GM15510 (cell line): ENCODE data around the gene CIRBP.

Experiments
- POLR2A ChIP-seq: IDR thresholded peaks from 3 replicates; pipeline ENCODE4 v1.6.1; 2011; ENCODE audit warnings: borderline replicate concordance; ENCODE audit not compliant: insufficient read length; ENCODE audit errors: extremely low read depth

CIRBP gene

DNA sequence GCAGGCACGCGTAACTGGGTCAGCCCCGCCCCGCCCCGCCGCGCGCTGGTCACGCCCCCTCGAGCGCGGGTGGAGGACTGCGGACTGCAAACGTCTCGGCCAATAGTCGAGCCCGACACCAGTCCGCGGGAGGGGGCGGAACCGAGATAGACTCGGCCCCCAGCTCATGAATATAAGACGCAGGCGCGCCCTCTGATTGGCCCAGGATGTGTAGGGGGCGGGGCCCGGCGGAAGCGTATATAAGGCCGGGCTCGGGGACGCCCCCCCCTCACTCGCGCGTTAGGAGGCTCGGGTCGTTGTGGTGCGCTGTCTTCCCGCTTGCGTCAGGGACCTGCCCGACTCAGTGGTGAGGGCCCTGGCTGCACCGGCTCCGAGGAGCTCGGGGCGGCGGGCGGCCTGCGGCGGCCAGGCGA, at the start of gene CIRBP:
CIRBP (plus strand) TSS at position 268 of the 413 bp plus-strand sequence. CDS start 1,602 bp downstream, outside the sequence.
- peak; percentile 100 for TF ChIP-seq POLR2A

DNA sequence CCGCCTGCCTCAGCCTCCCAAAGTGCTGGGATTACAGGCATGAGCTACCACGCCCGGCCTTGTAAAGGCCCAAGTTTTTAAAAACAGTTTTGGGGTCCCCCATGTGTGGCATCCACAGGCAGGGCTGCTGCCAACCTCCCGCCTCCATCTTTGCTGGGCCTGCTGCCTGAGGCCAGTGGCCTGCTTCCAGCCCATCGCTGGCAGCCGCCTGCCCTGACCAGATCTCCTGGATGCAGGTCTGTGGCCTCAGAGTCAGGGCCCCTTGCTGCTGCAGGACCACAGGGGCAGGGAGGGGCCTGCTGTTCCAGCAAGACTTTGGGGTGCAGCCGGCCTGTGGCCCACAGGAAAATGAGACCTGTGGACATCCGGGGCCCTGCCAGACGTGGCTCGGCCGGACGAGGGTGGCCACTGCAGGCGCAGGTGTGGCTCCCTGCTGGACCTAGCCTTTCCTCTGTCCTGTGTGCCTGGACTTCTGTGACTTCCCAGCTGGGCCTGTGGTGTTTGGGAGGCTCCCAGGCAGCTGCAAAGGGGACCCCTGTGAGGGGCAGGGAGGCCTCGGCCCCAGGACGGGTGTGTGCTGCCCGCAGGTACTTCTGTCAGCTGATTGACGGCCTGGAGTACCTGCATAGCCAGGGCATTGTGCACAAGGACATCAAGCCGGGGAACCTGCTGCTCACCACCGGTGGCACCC, 49.2 kb upstream of the CIRBP start:
- TF ChIP-seq POLR2A: no peak

DNA sequence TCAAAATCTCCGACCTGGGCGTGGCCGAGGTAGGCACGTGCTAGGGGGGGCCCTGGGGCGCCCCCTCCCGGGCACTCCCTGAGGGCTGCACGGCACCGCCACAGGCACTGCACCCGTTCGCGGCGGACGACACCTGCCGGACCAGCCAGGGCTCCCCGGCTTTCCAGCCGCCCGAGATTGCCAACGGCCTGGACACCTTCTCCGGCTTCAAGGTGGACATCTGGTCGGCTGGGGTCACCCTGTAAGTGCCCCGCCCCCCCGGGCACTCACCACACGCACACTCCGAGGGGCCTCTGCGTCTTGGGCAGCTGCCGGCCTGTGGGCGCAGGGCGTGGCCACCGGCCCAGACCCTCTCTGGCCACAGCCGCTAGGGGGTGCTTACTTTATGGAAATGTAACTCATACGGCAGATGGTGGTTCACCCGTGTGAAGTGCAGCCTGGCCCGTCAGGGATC, 48.6 kb upstream of the CIRBP start:
- no peak for TF ChIP-seq POLR2A

DNA sequence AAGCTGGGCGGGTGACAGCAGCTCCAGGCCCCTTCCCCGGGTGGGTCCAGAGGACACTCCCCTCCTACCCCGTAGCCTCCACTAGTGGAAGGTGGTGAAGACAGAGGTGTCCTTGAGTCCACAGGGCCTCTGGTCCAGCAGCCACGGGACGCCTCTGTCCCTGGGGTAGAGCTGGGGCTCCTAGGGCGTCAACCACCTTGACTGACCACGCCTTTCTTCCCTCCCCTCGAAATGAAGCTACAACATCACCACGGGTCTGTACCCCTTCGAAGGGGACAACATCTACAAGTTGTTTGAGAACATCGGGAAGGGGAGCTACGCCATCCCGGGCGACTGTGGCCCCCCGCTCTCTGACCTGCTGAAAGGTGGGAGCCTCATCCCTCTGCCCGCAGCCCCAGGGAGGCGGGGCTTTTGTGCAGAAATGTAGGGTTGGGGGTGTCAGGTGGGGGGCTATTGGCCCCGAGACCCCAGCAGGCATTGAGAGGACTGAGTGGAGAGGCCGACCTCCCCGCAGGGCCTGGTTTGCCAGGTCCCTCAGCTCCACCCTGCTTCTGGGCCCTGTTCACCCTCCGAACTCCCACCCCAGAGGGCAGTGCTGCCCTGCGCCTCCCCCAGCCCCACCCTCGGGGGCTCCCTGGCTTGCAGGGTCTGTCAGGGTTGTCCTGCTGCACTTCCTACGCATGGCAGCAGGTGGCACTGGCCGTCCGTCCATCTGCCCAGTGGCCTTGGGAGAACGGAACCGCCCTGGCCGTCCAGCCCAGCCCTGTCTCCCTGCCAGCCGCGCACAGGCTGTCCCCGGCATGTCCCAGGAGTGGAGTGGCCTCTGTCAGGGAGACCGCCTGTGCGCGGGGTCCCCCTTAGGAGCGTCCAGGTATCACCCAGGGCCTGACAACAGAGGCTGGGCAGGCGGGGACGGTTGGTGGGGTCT, 47.9 kb upstream of the CIRBP start:
- TF ChIP-seq POLR2A: no peak

DNA sequence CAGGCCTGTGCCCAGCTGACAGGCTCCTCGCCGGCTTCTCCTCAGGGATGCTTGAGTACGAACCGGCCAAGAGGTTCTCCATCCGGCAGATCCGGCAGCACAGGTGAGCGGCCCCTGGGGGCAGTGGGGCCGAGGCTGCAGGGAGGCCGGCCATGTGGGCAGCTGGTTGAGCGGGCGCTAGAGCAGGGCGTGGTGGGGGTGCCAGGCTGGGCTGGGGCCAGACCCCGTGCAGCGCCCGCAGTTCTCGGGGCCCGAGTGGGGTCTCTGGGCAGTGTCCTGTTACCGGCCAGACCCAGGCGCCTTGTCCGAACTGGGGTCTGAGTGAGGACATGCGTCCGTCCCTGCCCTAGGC, 47.3 kb upstream of the CIRBP start:
- TF ChIP-seq POLR2A: no peak

DNA sequence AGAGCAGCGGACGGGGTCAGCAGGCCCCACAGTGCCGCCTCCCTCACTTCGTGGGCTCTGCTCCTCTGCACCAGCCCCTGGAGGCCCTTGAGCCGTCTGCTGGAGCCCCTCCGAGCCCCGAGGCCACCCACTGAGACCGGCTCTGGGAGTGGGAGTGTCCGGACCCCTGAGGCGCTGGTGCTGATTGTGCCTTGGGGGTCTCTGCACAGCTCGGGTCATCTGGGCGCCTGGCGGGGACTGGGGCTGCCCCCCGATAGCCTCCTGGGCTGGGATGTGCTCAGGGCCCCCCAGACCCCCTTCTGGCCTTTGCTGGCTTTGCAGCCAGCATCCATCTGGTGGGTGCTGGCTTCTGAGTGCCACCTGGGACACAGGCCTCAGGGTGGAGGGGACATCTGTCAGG, 46.7 kb upstream of the CIRBP start:
- TF ChIP-seq POLR2A: no peak

DNA sequence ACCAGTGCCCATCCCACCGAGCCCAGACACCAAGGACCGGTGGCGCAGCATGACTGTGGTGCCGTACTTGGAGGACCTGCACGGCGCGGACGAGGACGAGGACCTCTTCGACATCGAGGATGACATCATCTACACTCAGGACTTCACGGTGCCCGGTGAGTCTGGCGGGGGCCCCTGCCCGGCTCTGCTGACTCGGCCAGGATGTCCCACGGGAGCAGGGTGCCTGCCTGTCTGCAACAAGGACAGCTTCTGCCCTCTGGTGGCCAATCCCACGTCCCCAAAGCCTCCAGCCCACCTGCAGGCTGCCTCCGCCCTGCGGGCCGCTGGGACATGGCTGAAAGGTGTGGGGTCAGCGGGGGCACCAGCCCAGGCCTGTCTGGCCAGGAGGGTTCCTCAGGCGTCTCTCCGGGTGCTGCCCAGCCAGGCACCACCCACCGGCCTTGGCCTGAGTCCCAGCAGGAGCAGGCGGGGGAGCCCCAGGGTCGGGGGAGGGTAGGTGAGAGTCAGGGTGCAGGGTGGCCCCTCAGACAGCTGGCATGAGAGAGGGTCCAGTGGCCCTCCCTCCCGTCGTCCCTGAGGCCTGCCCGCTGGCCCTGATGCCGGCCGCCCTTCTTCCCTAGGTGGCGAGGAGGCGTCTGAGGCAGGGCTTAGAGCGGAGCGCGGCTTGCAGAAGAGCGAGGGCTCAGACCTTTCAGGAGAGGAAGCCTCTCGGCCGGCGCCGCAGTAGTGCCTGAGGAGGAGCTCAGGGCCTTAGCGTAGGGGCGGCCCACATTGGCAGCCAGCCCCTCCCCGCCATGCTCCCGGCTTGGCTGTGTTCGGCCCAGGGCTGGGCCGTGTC, 45.9 kb upstream of the CIRBP start:
- TF ChIP-seq POLR2A: no peak

DNA sequence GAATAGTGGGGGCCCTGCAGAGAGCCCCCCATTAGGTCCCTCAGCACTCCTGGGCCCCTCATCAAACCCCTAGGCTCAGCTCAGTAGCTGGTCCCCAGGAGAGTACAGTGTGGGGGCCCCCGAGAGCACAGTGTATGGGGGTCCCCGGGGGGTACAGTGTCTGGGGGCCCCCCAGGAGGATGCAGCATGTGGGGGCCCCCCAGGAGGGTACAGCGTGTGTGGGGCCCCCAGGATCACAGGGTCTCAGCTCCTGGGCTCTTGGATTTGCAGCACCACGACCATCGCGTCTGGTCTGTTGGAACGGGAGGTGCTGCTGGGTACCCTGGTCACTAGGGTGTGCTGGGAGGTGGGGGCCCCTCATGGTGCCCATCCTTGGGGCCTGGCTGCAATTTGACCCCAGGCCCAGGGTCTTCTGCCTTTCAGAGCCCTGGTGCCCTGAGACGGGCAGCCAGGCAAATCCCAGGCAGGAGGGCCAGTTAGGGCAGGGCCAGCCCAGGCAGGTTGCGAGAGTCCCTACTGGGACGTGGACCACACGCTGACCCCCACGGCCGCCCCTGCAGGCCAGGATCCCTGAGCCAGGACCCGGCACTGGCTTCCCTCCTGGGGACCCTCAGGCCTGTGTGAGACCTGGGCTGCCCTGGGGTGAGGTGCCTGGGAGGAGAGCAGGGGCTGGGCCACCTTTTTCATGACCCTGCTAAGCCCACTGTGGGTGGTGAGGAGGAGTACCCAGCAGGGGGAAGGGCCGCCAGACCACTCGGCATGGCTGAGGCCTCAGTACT, 44.9 kb upstream of the CIRBP start:
- no peak for TF ChIP-seq POLR2A

DNA sequence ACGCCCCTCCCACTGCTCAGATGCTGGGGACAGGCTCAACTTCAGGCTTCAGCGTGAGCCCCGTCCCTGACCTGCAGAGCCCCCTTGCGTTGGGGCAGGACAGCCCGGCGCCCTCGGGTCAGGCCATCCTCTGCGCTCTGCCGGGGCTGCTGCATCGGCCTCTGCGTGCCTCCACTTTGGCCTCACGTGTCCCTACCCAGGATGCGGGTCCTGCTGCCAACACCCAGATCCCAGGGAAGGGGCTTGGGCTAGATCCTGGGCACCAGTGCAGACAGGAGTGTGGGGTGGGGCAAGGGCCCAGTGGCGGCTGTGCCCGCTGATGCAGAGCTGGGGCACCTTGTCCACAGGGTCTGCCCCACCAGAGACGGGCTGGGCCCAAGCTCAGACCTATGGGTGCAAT, 44.3 kb upstream of the CIRBP start:
- no peak for TF ChIP-seq POLR2A

DNA sequence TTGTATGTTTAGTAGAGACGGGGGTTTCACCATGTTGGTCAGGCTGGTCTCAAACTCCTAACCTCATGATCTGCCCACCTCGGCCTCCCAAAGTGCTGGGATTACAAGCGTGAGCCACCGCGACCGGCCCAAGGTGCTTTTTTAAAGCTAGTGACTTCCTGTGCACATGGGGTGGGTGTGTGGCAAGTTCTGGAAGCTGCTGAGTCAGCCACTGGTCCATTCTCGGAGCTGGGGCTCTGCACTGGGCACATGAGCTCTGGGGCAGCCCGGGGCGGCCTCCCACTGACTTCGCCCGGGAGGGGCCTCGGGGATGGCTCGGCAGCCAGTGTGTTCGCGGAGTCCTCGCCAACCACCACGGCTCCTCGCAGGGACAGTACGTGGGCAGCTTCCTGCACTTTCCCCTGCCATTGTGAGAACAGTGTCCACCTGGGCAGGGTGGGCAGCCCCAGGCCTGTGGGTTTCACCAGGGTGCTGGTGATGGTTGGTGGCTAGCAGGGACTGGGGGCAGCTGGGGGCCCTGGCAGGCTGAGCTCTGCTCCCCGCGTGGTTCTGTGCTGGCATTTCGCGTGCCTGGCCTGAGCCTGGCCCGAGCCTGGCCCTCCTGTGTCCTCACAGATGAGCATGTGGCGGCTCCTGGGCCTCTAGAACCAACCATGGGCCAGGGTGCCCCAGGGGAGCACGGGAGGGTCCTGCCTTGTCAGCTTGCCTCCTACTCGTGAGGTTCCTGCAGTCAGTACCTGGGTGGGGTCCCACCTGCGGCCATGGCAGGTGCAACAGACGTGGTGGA, 43.5 kb upstream of the CIRBP start:
- TF ChIP-seq POLR2A: no peak

DNA sequence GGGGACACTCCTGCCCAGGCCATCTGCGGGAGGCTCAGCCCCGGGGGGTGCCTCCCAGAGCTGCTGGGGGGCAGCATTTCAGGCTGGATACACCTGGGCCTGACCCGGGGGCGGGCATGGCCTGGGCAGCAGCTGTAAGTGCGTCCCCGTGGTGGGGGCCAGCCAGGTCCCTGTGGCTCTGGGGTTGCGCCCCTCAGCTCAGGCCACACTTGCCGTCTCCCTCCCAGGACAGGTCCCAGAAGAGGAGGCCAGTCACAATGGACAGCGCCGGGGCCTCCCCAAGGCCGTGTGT, 43.0 kb upstream of the CIRBP start:
- TF ChIP-seq POLR2A: no peak

DNA sequence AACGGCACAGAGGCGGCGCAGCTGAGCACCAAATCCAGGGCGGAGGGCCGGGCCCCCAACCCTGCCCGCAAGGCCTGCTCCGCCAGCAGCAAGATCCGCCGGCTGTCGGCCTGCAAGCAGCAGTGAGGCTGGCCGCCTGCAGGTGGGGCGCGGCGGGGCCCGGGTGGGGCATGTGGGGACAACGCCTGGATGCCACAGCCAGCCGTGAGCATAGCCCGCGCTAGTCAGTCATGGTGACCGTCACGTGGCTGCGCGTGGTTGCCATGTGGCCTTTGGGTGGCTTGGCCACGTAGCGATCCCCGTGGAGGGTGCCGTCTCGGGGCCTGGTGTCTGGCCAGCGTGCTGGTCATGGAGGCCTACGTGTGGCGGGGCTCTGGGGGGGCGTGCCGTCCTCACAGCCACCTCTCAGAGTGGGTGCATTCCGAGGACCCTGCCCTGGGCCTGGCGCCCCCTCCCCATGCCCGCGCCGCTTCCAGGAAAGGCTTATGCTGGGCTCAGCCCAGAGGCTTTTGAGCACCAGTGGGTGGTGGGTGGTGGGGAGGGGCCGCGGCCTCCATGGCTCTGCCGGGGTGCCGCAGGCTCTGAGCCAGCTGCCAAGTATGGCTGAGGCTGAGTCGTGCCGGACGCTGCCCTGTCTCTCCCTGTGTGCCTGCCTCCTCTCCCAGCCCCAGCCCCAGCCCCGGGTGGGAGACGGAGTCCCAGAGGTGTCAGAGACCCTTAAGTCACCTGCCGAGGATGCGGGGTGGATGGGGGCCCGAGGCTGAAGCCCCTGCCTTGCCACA, 42.4 kb upstream of the CIRBP start:
- no peak for TF ChIP-seq POLR2A
